Glutamatergic neuron (in vitro differentiated cells): ENCODE measurements around the gene EML1. TPM values are rescaled to one million over a fixed set of nuclear protein-coding genes. Genes with fewer than 3 reads are reported as not detected.

Experiments used
- DNase-seq: peaks from one replicate; pipeline ENCODE4 v3.0.0; 2022
- H3K27ac Mint-ChIP-seq: one replicate; pipeline ENCODE4 v1.8.0; 2020; ENCODE audit warnings: mild to moderate bottlenecking, mixed read lengths, inconsistent platforms; ENCODE audit not compliant: unreplicated experiment
- H3K27me3 Mint-ChIP-seq: one replicate; pipeline ENCODE4 v1.8.0; 2020; ENCODE audit warnings: mild to moderate bottlenecking, moderate library complexity, mixed read lengths, inconsistent platforms; ENCODE audit not compliant: unreplicated experiment
- H3K36me3 Mint-ChIP-seq: one replicate; pipeline ENCODE4 v1.8.0; 2020; ENCODE audit warnings: mild to moderate bottlenecking, mixed read lengths, inconsistent platforms; ENCODE audit not compliant: unreplicated experiment
- H3K4me1 Mint-ChIP-seq: one replicate; pipeline ENCODE4 v1.8.0; 2020; ENCODE audit warnings: mild to moderate bottlenecking, low read depth, mixed read lengths, inconsistent platforms; ENCODE audit not compliant: unreplicated experiment
- H3K4me3 Mint-ChIP-seq: one replicate; pipeline ENCODE4 v1.8.0; 2020; ENCODE audit warnings: mild to moderate bottlenecking, mixed read lengths, inconsistent platforms; ENCODE audit not compliant: unreplicated experiment
- H3K9me3 Mint-ChIP-seq: one replicate; pipeline ENCODE4 v1.8.0; 2020; ENCODE audit warnings: mild to moderate bottlenecking, moderate library complexity, mixed read lengths, inconsistent platforms; ENCODE audit not compliant: unreplicated experiment
- long read RNA-seq: library from polyadenylated mRNA; unstranded; transcript quantifications from one replicate; pipeline ENCODE4 v2.0.0, GENCODE V29; 2020; ENCODE audit not compliant: unreplicated experiment
- total RNA-seq: library from RNA; stranded (reverse); fragmentation: NEBNext Ultra II Directional; extraction: Animal tissue kit (Norgen Biotek cat#: 25700); gene quantifications from one replicate; pipeline ENCODE4 v1.2.1, GENCODE V29; 2021; ENCODE audit not compliant: unreplicated experiment
- TF ChIP-seq, protein P1 (sequence below): fragments of 200-600 bp; sonication (generic); IDR thresholded peaks from one replicate; pipeline ENCODE4 v1.5.0; 2021; ENCODE audit not compliant: partially characterized antibody, unreplicated experiment

The EML1 gene, protein sequence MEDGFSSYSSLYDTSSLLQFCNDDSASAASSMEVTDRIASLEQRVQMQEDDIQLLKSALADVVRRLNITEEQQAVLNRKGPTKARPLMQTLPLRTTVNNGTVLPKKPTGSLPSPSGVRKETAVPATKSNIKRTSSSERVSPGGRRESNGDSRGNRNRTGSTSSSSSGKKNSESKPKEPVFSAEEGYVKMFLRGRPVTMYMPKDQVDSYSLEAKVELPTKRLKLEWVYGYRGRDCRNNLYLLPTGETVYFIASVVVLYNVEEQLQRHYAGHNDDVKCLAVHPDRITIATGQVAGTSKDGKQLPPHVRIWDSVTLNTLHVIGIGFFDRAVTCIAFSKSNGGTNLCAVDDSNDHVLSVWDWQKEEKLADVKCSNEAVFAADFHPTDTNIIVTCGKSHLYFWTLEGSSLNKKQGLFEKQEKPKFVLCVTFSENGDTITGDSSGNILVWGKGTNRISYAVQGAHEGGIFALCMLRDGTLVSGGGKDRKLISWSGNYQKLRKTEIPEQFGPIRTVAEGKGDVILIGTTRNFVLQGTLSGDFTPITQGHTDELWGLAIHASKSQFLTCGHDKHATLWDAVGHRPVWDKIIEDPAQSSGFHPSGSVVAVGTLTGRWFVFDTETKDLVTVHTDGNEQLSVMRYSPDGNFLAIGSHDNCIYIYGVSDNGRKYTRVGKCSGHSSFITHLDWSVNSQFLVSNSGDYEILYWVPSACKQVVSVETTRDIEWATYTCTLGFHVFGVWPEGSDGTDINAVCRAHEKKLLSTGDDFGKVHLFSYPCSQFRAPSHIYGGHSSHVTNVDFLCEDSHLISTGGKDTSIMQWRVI
- 73.6 TPM for total RNA-seq
- long read RNA-seq, full-length matches to known transcripts, result 3 of 14 reads
- long read RNA-seq, partial matches to known transcripts, result 5 of 14 reads
- long read RNA-seq, other reads (novel, unspliced or antisense), result 6 of 14 reads

DNA sequence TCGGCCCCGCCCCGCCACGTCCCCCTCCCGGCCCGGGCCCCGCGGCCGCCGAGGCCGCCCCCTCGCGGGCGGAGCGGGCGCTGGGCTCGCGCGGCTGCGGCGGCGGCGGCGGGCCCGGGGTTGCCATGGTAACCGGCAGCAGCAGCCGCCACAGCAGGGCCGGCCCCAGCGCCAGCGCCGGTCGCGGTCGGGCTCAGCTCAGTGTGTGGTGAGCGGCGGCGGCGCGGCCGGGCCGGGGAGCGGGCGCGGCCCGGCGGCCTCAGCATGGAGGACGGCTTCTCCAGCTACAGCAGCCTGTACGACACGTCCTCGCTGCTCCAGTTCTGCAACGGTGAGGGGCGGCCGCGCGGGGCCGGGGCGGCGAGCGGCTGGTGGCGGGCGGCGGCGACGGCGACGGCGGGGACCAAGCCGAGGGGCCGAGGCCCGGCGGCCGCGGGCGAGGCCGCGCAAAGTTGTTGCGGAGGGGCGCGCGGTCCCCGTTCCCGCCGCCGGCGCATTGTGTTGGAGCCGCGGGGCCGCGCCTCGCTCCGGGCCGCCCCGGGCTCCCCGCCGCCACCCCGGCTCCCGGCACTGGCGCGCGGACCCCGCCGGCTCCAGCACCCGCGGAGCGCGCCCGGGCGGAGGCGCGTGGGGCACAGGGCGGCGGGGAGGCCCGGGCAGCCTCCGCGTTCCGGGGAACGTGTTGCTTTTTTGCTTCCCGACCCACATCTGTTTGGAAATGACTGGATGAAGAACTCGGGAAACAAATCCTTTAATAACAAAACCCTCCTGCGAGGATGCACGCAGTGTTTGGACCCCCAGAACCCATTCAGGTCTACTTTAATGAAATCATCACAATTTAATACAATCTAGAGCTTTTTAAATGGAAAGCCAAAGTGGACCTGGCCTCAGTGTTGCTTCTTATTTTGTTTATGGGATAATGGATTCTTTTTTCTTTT is at the start of gene EML1:
Gene EML1, plus strand, starts transcription at position 201 of the 938 bp plus-strand sequence. Its CDS starts 64 bp downstream, at position 265.
- Mint-ChIP-seq H3K9me3 (peaks cover 3% of the 10 kb centered on the region), H3K27ac (peak within 1 kb of the TSS; percentile 69), H3K36me3 (peaks cover 9% of the 10 kb centered on the region), H3K4me1 (peaks cover 19% of the 10 kb centered on the region), H3K27me3 (peaks cover 9% of the 10 kb centered on the region), H3K4me3 (peak within 1 kb of the TSS; percentile 89)
- TF ChIP-seq, protein P1, sequence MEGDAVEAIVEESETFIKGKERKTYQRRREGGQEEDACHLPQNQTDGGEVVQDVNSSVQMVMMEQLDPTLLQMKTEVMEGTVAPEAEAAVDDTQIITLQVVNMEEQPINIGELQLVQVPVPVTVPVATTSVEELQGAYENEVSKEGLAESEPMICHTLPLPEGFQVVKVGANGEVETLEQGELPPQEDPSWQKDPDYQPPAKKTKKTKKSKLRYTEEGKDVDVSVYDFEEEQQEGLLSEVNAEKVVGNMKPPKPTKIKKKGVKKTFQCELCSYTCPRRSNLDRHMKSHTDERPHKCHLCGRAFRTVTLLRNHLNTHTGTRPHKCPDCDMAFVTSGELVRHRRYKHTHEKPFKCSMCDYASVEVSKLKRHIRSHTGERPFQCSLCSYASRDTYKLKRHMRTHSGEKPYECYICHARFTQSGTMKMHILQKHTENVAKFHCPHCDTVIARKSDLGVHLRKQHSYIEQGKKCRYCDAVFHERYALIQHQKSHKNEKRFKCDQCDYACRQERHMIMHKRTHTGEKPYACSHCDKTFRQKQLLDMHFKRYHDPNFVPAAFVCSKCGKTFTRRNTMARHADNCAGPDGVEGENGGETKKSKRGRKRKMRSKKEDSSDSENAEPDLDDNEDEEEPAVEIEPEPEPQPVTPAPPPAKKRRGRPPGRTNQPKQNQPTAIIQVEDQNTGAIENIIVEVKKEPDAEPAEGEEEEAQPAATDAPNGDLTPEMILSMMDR, result no peak
- peak; percentile 93 for DNase-seq

DNA sequence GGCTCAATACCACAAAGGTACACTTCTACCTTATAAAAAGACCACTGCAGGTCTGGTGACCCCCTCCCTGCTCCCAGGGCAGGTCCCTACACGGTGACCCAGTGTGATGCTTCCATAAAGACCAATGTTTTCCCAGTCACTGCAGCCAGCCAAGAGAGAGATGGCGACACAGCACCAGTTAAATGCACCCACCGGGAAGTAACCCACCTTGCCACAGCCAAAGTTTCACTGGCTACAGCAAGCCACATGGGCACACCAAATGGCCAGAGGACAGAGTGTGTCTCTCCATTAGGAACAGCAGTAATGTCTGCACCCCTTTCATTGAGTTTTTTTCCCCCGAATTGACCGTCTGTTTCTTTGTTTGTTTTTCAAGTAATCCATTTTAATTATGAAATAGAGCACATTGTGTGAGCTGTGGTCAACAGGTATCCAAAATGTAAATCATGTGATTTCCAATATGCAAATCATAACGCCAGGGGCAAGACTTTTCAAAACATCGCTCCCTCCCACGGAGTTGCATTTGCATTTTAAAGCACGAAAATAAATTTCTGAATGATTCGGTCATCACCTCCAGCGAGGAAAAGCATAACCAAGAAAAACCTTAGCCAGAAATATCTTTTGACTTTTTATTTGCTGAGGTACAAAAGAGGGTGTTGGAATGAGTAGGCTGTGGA is 48.9 kb upstream of the EML1 start:
- DNase-seq, result no peak
- Mint-ChIP-seq H3K27me3 (peaks cover 8% of the 10 kb centered on the region), H3K27ac (no peak overlapping the region), H3K4me1 (peaks cover 10% of the 10 kb centered on the region), H3K36me3 (no peaks in the 10 kb centered on the region), H3K4me3 (no peak overlapping the region), H3K9me3 (peaks cover 5% of the 10 kb centered on the region)
- TF ChIP-seq, protein P1, result no peak

DNA sequence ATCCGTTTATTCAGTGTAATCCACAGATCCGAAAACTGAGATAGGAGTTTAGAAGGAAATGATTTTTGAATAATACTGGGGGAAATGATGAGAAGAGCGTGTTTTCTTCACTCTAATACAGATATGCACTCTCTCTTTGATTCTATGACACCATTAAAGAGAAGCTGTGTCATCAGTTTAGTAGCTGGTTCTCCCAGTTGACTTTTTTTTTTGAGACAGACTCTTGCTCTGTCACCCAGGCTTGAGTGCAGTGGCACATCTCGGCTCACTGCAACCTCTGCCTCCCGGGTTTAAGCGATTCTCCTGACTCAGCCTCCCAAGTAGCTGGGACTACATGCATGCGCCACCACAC is 48.4 kb upstream of the EML1 start:
- Mint-ChIP-seq H3K27ac (no peak overlapping the region), H3K27me3 (peaks cover 7% of the 10 kb centered on the region)

DNA sequence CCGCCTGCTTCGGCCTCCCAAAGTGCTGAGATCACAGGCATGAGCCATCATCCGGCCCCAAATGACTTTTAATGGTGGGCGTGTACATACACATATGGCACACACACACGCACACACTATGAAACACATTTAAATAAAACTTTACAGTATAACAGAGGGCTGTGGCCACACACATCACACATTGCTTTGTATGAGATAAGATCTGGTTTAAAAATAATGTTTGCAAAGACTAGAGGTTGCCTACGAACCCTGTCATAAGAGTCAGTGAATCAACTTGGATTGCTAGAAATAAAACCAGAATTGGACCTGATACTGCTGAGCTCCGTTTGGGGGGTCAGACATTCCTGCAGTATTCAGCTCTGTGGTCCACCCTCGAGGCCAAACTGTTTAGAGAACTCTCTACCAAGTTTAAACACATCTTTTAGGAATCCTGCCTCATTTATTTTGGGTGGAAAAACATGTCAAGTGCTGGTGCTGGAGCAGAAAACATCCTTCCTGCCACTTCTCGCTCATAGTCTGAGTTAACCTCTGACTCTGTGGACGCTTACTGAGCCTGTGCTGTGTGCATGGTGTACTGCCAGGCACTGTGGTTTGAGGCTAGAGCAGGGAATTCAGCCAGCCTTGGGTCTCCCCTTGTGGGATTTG is 47.8 kb upstream of the EML1 start:
- Mint-ChIP-seq H3K9me3 (peaks cover 5% of the 10 kb centered on the region), H3K36me3 (no peaks in the 10 kb centered on the region), H3K27me3 (peaks cover 9% of the 10 kb centered on the region), H3K4me1 (peaks cover 13% of the 10 kb centered on the region), H3K27ac (no peak overlapping the region), H3K4me3 (no peak overlapping the region)
- no peak for DNase-seq
- TF ChIP-seq, protein P1, result no peak

More for the DNA sequence above, 48.4 kb upstream of the EML1 start:
- Mint-ChIP-seq H3K36me3 (no peaks in the 10 kb centered on the region), H3K9me3 (peaks cover 5% of the 10 kb centered on the region), H3K4me1 (peaks cover 11% of the 10 kb centered on the region), H3K4me3 (no peak overlapping the region)
- DNase-seq, result no peak
- TF ChIP-seq, protein P1, result no peak
